Measurements from ENCODE around the gene RBM28. TPM values are rescaled to one million over a fixed set of nuclear protein-coding genes. Genes with fewer than 3 reads are reported as not detected.

RBM28 gene
- polyA plus RNA-seq, 1 donor from 2014 or later = 18.9 TPM

GRCh38 chr7:128322040-128322643 is 21.6 kb downstream of the RBM28 start:
- no peak overlapping the region for H3K9ac ChIP-seq (ENCODE audit: low read length)
- H3K4me2 ChIP-seq (ENCODE audit: low read length) = no peak overlapping the region
- no peak overlapping the region for H2AFZ ChIP-seq (ENCODE audit: low read depth, low read length)
- H4K20me1 ChIP-seq (ENCODE audit: insufficient read depth) = no peaks in the 10 kb centered on the region
- H3K9me3 ChIP-seq (ENCODE audit: low read length) = no peaks in the 10 kb centered on the region
- H3K79me2 ChIP-seq (replicated peaks; ENCODE audit: insufficient read depth, low read length) = no peaks in the 10 kb centered on the region
- no peak overlapping the region for H3K4me3 ChIP-seq (ENCODE audit: low read length)
- H3K9me2 ChIP-seq (ENCODE audit: insufficient read depth, low read length) = no peaks in the 10 kb centered on the region
- no peaks in the 10 kb centered on the region for H3F3A ChIP-seq (ENCODE audit: insufficient read depth, low read length, poor library complexity, severe bottlenecking)
- peaks cover 9% of the 10 kb centered on the region for H3K36me3 ChIP-seq (ENCODE audit: insufficient read depth, low read length)
- no peak overlapping the region for H3K27ac ChIP-seq (ENCODE audit: low read length)
- H3K27me3 ChIP-seq (ENCODE audit: insufficient read depth, low read depth, low read length) = no peaks in the 10 kb centered on the region
- peak; percentile 67 for TF ChIP-seq SMC3 (conservative IDR thresholded peaks at IDR 0.05; ENCODE audit: poor library complexity)
- TF ChIP-seq, protein P1, sequence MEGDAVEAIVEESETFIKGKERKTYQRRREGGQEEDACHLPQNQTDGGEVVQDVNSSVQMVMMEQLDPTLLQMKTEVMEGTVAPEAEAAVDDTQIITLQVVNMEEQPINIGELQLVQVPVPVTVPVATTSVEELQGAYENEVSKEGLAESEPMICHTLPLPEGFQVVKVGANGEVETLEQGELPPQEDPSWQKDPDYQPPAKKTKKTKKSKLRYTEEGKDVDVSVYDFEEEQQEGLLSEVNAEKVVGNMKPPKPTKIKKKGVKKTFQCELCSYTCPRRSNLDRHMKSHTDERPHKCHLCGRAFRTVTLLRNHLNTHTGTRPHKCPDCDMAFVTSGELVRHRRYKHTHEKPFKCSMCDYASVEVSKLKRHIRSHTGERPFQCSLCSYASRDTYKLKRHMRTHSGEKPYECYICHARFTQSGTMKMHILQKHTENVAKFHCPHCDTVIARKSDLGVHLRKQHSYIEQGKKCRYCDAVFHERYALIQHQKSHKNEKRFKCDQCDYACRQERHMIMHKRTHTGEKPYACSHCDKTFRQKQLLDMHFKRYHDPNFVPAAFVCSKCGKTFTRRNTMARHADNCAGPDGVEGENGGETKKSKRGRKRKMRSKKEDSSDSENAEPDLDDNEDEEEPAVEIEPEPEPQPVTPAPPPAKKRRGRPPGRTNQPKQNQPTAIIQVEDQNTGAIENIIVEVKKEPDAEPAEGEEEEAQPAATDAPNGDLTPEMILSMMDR (IDR thresholded peaks at IDR 0.05; ENCODE audit: poor library complexity, severe bottlenecking) = peak; percentile 58
- no peak for TF ChIP-seq MXI1 (conservative IDR thresholded peaks at IDR 0.05; ENCODE audit: poor library complexity, severe bottlenecking)
- peak; percentile 58 for TF ChIP-seq RAD21 (conservative IDR thresholded peaks at IDR 0.05)
- TF ChIP-seq, protein P2, sequence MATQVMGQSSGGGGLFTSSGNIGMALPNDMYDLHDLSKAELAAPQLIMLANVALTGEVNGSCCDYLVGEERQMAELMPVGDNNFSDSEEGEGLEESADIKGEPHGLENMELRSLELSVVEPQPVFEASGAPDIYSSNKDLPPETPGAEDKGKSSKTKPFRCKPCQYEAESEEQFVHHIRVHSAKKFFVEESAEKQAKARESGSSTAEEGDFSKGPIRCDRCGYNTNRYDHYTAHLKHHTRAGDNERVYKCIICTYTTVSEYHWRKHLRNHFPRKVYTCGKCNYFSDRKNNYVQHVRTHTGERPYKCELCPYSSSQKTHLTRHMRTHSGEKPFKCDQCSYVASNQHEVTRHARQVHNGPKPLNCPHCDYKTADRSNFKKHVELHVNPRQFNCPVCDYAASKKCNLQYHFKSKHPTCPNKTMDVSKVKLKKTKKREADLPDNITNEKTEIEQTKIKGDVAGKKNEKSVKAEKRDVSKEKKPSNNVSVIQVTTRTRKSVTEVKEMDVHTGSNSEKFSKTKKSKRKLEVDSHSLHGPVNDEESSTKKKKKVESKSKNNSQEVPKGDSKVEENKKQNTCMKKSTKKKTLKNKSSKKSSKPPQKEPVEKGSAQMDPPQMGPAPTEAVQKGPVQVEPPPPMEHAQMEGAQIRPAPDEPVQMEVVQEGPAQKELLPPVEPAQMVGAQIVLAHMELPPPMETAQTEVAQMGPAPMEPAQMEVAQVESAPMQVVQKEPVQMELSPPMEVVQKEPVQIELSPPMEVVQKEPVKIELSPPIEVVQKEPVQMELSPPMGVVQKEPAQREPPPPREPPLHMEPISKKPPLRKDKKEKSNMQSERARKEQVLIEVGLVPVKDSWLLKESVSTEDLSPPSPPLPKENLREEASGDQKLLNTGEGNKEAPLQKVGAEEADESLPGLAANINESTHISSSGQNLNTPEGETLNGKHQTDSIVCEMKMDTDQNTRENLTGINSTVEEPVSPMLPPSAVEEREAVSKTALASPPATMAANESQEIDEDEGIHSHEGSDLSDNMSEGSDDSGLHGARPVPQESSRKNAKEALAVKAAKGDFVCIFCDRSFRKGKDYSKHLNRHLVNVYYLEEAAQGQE (IDR thresholded peaks at IDR 0.05; ENCODE audit: borderline replicate concordance) = no peak
- TF ChIP-seq EZH2 (IDR thresholded peaks at IDR 0.05; ENCODE audit: borderline replicate concordance, insufficient read depth, low read length, poor library complexity, severe bottlenecking) = no peak

DNA sequence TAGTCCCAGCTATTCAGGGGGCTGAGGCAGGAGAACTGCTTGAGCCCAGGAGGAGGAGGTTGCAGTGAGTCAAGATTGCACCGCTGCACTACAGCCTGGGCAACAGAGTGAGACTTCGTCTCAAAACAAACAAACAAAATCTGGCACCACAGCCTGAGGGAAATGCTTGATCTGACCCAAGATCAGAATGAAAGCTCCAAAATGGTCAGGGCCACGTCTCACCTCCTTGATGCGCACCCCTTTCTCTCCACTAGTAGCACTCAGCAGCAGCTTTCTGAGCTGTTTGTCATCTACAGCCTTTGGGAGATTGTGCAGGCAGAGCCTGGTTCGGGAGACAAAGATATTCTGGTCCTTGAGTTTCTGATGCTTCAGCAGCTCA is 22.7 kb downstream of the RBM28 start:
- TF ChIP-seq POLR2AphosphoS5 (IDR thresholded peaks at IDR 0.05) (no peak), MXI1 (conservative IDR thresholded peaks at IDR 0.05; ENCODE audit: poor library complexity, severe bottlenecking) (no peak), RAD21 (conservative IDR thresholded peaks at IDR 0.05) (no peak), EP300 (conservative IDR thresholded peaks at IDR 0.05; ENCODE audit: poor library complexity, severe bottlenecking) (no peak), TAF1 (IDR thresholded peaks at IDR 0.05; ENCODE audit: low read depth) (no peak), SMC3 (conservative IDR thresholded peaks at IDR 0.05; ENCODE audit: poor library complexity) (no peak), EZH2 (IDR thresholded peaks at IDR 0.05; ENCODE audit: borderline replicate concordance, insufficient read depth, low read length, poor library complexity, severe bottlenecking) (no peak)
- TF ChIP-seq, protein P2 (IDR thresholded peaks at IDR 0.05; ENCODE audit: borderline replicate concordance) = no peak
- TF ChIP-seq, protein P1 (IDR thresholded peaks at IDR 0.05; ENCODE audit: poor library complexity, severe bottlenecking) = no peak
- peaks cover 9% of the 10 kb centered on the region for H3K36me3 ChIP-seq (ENCODE audit: insufficient read depth, low read length)

More for the DNA sequence above, 22.7 kb downstream of the RBM28 start:
- Histone ChIP-seq H3K4me3 (ENCODE audit: low read length) (no peak overlapping the region), H3F3A (ENCODE audit: insufficient read depth, low read length, poor library complexity, severe bottlenecking) (no peaks in the 10 kb centered on the region), H3K9ac (ENCODE audit: low read length) (no peak overlapping the region), H3K9me3 (ENCODE audit: low read length) (no peaks in the 10 kb centered on the region), H3K79me2 (replicated peaks; ENCODE audit: insufficient read depth, low read length) (no peaks in the 10 kb centered on the region), H4K20me1 (ENCODE audit: insufficient read depth) (no peaks in the 10 kb centered on the region), H3K27me3 (ENCODE audit: insufficient read depth, low read depth, low read length) (no peaks in the 10 kb centered on the region), H3K27ac (ENCODE audit: low read length) (no peak overlapping the region), H3K4me2 (ENCODE audit: low read length) (no peak overlapping the region), H3K9me2 (ENCODE audit: insufficient read depth, low read length) (no peaks in the 10 kb centered on the region), H2AFZ (ENCODE audit: low read depth, low read length) (no peak overlapping the region)

Data from neural cell (in vitro differentiated cells).